ENCODE data around the gene SDK1. TPM values are rescaled to one million over a fixed set of nuclear protein-coding genes. Genes with fewer than 3 reads are reported as not detected.
A peak's percentile ranks its signal among the peaks of the same experiment; 100 is the strongest.

The SDK1 gene
- total and polyA plus RNA-seq, 4 donors = 1.9 to 46.3 (median 12.4) TPM

- no peaks in the 10 kb centered on the region for H3K4me1 ChIP-seq (ENCODE audit: control insufficient read depth in 1 of 2, insufficient read depth in 2 of 2, low read length in 2 of 2)
- H3K9me3 ChIP-seq (ENCODE audit: control insufficient read depth, low read length) = no peaks in the 10 kb centered on the region
- H3K36me3 ChIP-seq (ENCODE audit: control insufficient read depth in 1 of 2, insufficient read depth in 2 of 2, low read length in 1 of 2) = no peaks in the 10 kb centered on the region
- H3K4me3 ChIP-seq (ENCODE audit: low read length in 2 of 2) = no peak overlapping the region
- no peak overlapping the region for H3K27ac ChIP-seq (ENCODE audit: low read depth in 1 of 2, low read length in 2 of 2)
- intact Hi-C loops (cut with DNase I) = no loop called here
- DNase-seq (no peak), ATAC-seq (ENCODE audit: low FRiP score) (peak; percentile 16)
- H3K27me3 ChIP-seq (ENCODE audit: control insufficient read depth in 1 of 2, insufficient read depth in 2 of 2, low read length in 1 of 2) = no peaks in the 10 kb centered on the region
- WGBS, 2 donors = 91% methylated on average over 15 of the region's 15 CpGs
These were observed 895.2 kb downstream of the SDK1 start for GRCh38 chr7:4196121-4196819.

DNA sequence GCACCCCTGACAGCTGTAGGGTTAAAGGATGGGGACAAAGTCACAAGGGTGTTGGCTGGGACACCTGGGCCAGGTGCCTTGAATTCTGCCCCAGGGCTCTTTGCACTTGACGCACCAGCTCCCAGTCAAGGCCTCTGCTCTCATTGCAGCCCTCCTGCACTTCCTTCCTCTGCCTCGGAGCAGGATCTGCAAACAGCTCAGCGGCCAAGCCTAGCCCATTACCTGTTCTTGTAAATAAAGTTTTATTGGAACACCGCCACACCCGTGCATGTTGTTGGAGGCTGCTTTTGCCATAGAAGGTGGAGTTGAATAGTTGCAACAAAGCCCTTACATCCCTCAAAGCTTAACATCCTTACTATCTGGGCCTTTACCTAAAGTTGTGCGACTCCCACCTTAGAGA, 897.2 kb downstream of the SDK1 start:
- ATAC-seq (ENCODE audit: low FRiP score) = no peak
- H3K27me3 ChIP-seq (ENCODE audit: control insufficient read depth in 1 of 2, insufficient read depth in 2 of 2, low read length in 1 of 2) = no peaks in the 10 kb centered on the region
- intact Hi-C loops (cut with DNase I) = no loop called here

GRCh38 chr7:4200546-4201094, 899.6 kb downstream of the SDK1 start:
- Histone ChIP-seq H3K27me3 (ENCODE audit: control insufficient read depth in 1 of 2, insufficient read depth in 2 of 2, low read length in 1 of 2) (no peaks in the 10 kb centered on the region), H3K4me3 (ENCODE audit: low read length in 2 of 2) (no peak overlapping the region), H3K4me1 (ENCODE audit: control insufficient read depth in 1 of 2, insufficient read depth in 2 of 2, low read length in 2 of 2) (no peaks in the 10 kb centered on the region), H3K27ac (ENCODE audit: low read depth in 1 of 2, low read length in 2 of 2) (no peak overlapping the region), H3K9me3 (ENCODE audit: control insufficient read depth, low read length) (no peaks in the 10 kb centered on the region), H3K36me3 (ENCODE audit: control insufficient read depth in 1 of 2, insufficient read depth in 2 of 2, low read length in 1 of 2) (no peaks in the 10 kb centered on the region)
- 94 to 95% methylated on average over 2 of the region's 2 CpGs for whole genome bisulfite sequencing, 2 donors
- ATAC-seq (ENCODE audit: low FRiP score) (no peak), DNase-seq (no peak)
- intact Hi-C loops (cut with DNase I) = no loop called here

More for the DNA sequence above, 897.2 kb downstream of the SDK1 start:
- no peak overlapping the region for H3K4me3 ChIP-seq (ENCODE audit: low read length in 2 of 2)
- DNase-seq = no peak
- 90 to 93% methylated on average over 6 of the region's 6 CpGs for WGBS, 2 donors
- no peak overlapping the region for H3K27ac ChIP-seq (ENCODE audit: low read depth in 1 of 2, low read length in 2 of 2)
- no peaks in the 10 kb centered on the region for H3K36me3 ChIP-seq (ENCODE audit: control insufficient read depth in 1 of 2, insufficient read depth in 2 of 2, low read length in 1 of 2)
- H3K9me3 ChIP-seq (ENCODE audit: control insufficient read depth, low read length) = no peaks in the 10 kb centered on the region
- no peaks in the 10 kb centered on the region for H3K4me1 ChIP-seq (ENCODE audit: control insufficient read depth in 1 of 2, insufficient read depth in 2 of 2, low read length in 2 of 2)

- no peak overlapping the region for H3K27ac ChIP-seq (ENCODE audit: low read depth in 1 of 2, low read length in 2 of 2)
- no peak overlapping the region for H3K4me3 ChIP-seq (ENCODE audit: low read length in 2 of 2)
- no peaks in the 10 kb centered on the region for H3K27me3 ChIP-seq (ENCODE audit: control insufficient read depth in 1 of 2, insufficient read depth in 2 of 2, low read length in 1 of 2)
- intact Hi-C loops (cut with DNase I) = no loop called here
- 27 to 44% methylated on average over 6 of the region's 6 CpGs for whole genome bisulfite sequencing, 2 donors
- no peak for DNase-seq
- no peaks in the 10 kb centered on the region for H3K4me1 ChIP-seq (ENCODE audit: control insufficient read depth in 1 of 2, insufficient read depth in 2 of 2, low read length in 2 of 2)
- no peak for ATAC-seq (ENCODE audit: low FRiP score)
- H3K9me3 ChIP-seq (ENCODE audit: control insufficient read depth, low read length) = no peaks in the 10 kb centered on the region
- no peaks in the 10 kb centered on the region for H3K36me3 ChIP-seq (ENCODE audit: control insufficient read depth in 1 of 2, insufficient read depth in 2 of 2, low read length in 1 of 2)
These were observed 900.5 kb downstream of the SDK1 start for GRCh38 chr7:4201566-4201965.

GRCh38 chr7:4202154-4202736, 901.2 kb downstream of the SDK1 start:
- no peaks in the 10 kb centered on the region for H3K27me3 ChIP-seq (ENCODE audit: control insufficient read depth in 1 of 2, insufficient read depth in 2 of 2, low read length in 1 of 2)
- ATAC-seq (ENCODE audit: low FRiP score) (no peak), DNase-seq (no peak)
- no peaks in the 10 kb centered on the region for H3K9me3 ChIP-seq (ENCODE audit: control insufficient read depth, low read length)
- H3K36me3 ChIP-seq (ENCODE audit: control insufficient read depth in 1 of 2, insufficient read depth in 2 of 2, low read length in 1 of 2) = no peaks in the 10 kb centered on the region
- no peaks in the 10 kb centered on the region for H3K4me1 ChIP-seq (ENCODE audit: control insufficient read depth in 1 of 2, insufficient read depth in 2 of 2, low read length in 2 of 2)
- intact Hi-C loops (cut with DNase I) = no loop called here
- 89 to 90% methylated on average over 16 of the region's 16 CpGs for WGBS, 2 donors
- H3K4me3 ChIP-seq (ENCODE audit: low read length in 2 of 2) = no peak overlapping the region
- no peak overlapping the region for H3K27ac ChIP-seq (ENCODE audit: low read depth in 1 of 2, low read length in 2 of 2)

DNA sequence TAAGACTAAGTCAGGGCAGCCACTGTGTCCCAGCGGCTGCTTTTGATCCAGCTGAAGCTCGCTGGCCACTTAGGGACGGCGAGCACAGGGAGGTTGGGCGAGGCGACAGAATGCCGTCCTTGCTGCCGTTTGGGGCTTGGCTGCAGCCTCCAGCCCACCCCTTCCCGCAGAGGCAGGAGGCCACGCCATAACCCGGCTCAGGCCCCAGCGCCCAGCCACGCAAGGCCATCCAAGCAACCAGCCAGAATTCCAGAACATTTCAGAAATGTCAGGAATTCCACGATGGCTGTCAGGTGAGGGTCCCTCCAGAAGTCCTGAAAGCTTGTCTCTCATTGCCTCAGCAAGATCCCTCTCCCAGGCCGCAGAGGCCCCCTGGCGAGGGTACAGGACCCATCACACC, 901.9 kb downstream of the SDK1 start:
- Histone ChIP-seq H3K27ac (ENCODE audit: low read depth in 1 of 2, low read length in 2 of 2) (no peak overlapping the region), H3K27me3 (ENCODE audit: control insufficient read depth in 1 of 2, insufficient read depth in 2 of 2, low read length in 1 of 2) (no peaks in the 10 kb centered on the region), H3K9me3 (ENCODE audit: control insufficient read depth, low read length) (no peaks in the 10 kb centered on the region), H3K4me1 (ENCODE audit: control insufficient read depth in 1 of 2, insufficient read depth in 2 of 2, low read length in 2 of 2) (no peaks in the 10 kb centered on the region), H3K4me3 (ENCODE audit: low read length in 2 of 2) (no peak overlapping the region), H3K36me3 (ENCODE audit: control insufficient read depth in 1 of 2, insufficient read depth in 2 of 2, low read length in 1 of 2) (no peaks in the 10 kb centered on the region)
- WGBS, 2 donors = 86 to 93% methylated on average over 16 of the region's 16 CpGs
- no peak for DNase-seq
- intact Hi-C loops (cut with DNase I) = no loop called here
- ATAC-seq (ENCODE audit: low FRiP score) = no peak

DNA sequence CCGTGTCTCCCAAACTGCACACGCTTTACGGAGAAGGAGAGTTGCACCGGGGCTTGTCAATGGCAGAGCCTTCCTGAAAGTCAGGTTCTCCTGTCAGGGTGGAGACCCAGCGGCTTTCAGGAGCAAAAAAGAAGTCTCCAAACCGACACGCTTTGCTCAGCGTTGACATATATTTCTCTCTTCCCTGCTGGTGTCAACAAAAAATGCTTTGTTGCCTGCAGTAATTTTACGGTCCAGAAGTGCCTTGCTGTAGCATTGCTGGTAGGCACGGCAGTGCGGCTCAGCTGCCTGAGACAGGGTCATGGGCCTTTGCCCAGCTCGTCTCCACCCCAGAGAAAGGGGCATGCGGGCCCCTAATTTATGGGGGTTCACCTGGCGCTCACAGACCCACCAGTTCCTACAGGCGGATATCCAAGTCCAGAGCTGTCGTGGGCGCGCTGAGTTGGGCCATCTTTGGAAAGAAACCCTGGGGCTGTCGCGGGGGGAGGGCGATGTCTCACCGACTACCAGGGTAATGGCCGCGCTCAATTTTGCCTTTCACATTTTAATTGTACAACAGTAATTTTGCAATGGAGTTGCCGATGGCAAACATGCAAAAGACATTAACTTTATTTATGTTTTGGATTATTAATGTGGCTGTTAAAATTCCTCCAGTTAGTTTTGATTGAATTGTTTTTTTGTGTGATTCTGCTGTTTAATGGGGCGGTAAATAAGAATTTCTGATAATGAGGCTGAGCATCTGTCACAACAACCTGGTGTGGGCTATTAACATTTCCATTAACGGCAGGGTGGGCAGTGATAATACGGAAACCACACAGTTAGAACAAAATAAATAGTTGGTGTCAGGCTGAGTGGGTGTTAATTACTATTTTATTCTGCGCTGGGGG, 902.8 kb downstream of the SDK1 start:
- Histone ChIP-seq H3K4me3 (ENCODE audit: low read length in 2 of 2) (no peak overlapping the region), H3K27me3 (ENCODE audit: control insufficient read depth in 1 of 2, insufficient read depth in 2 of 2, low read length in 1 of 2) (no peaks in the 10 kb centered on the region), H3K36me3 (ENCODE audit: control insufficient read depth in 1 of 2, insufficient read depth in 2 of 2, low read length in 1 of 2) (no peaks in the 10 kb centered on the region), H3K4me1 (ENCODE audit: control insufficient read depth in 1 of 2, insufficient read depth in 2 of 2, low read length in 2 of 2) (no peaks in the 10 kb centered on the region), H3K9me3 (ENCODE audit: control insufficient read depth, low read length) (no peaks in the 10 kb centered on the region), H3K27ac (ENCODE audit: low read depth in 1 of 2, low read length in 2 of 2) (no peak overlapping the region)
- WGBS, 2 donors = 88 to 94% methylated on average over 29 of the region's 29 CpGs
- DNase-seq (no peak), ATAC-seq (ENCODE audit: low FRiP score) (no peak)
- intact Hi-C loops (cut with DNase I) = no loop called here

DNA sequence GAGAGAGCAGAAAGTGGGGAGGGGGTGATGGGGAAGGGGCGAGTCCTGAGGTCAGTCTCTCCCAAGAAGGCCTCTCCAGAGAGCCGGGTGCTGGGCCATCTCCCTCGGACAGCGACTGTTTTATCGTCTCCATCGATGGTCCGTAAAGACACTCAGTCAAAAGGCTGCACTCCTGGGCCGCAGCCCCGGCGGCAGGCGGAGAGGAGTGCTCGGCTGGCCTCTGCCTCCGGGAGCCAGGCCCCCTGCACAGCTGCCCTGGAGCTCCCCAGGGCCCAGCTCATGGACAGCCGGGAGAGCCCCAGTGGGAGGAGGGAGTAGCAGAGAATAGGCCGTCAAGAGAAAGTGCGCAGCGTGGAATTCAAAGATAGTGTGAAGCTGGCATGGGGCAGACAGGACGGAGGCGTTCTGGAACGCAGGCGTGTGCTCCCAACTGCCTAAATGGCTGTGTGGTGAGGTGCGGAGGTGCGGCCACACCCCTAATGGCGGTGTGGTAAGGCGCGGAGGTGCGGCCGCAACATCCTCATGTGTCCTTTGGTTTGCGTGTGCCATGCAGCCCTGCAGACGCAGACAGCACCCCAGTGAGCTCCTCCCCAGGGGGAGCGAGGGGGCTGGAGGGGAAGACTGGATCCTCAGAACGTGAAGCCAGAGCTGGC, 903.6 kb downstream of the SDK1 start:
- Histone ChIP-seq H3K27me3 (ENCODE audit: control insufficient read depth in 1 of 2, insufficient read depth in 2 of 2, low read length in 1 of 2) (no peaks in the 10 kb centered on the region), H3K27ac (ENCODE audit: low read depth in 1 of 2, low read length in 2 of 2) (no peak overlapping the region), H3K4me1 (ENCODE audit: control insufficient read depth in 1 of 2, insufficient read depth in 2 of 2, low read length in 2 of 2) (no peaks in the 10 kb centered on the region), H3K4me3 (ENCODE audit: low read length in 2 of 2) (no peak overlapping the region), H3K36me3 (ENCODE audit: control insufficient read depth in 1 of 2, insufficient read depth in 2 of 2, low read length in 1 of 2) (no peaks in the 10 kb centered on the region), H3K9me3 (ENCODE audit: control insufficient read depth, low read length) (no peaks in the 10 kb centered on the region)
- WGBS, 2 donors = 70 to 89% methylated on average over 32 of the region's 32 CpGs
- intact Hi-C loops (cut with DNase I) = no loop called here
- peak in 1 of 2 donors; percentile 32 for DNase-seq
- no peak for ATAC-seq (ENCODE audit: low FRiP score)
